Putamen (tissue), 1 donor: ENCODE measurements around the gene STRIT1.
"Not testable (repeated sequence)": the region's sequence is repeated elsewhere in the genome, so short reads cannot be mapped to it uniquely, and the experiment has no call there.

ENCODE experiments used
- DNase-seq: peaks from one replicate; pipeline ENCODE4 v3.0.0-alpha.2; 2016; ENCODE audit warnings: low spot score

Gene STRIT1

DNA sequence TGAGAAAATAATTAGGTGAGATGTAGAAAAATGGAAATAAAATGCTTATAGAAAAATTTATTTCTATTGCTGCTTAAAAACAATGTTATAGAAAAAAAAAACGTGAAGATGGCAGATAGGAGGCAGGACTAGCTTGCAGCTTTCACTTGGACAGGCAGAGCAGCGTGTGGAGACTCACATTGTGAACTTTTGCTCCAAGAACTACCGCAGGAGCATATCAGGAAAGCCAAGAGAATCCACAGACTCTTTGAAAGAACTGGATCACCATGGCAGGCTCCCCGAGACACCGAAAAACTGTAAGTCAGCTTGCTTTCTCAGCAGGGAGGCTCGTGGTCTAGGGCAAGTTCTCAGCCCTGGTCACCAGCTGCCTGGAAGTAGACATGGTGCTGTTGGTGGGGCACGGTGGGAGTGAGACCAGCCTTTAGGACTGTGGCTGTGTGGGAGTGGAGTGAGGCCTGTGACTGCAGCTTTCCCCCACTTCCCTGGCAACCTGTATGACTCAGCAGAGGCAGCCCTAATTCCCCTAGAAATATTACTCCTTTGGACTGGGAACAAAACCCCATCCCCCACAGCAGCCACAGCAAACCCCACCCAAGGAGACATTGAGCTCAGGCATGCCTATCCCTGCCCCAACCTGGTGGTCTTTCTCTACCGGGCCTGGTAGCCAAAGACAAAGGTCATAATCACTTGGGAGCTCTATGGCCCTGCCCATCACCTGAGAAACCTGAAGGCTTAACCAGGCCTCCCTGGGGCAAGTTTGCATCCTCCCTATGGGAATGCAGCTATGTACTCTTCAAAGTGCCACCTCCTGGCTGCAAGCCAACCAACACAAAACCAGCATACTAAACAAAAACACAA lies 22.8 kb downstream of the STRIT1 start:
- no peak for DNase-seq

DNA sequence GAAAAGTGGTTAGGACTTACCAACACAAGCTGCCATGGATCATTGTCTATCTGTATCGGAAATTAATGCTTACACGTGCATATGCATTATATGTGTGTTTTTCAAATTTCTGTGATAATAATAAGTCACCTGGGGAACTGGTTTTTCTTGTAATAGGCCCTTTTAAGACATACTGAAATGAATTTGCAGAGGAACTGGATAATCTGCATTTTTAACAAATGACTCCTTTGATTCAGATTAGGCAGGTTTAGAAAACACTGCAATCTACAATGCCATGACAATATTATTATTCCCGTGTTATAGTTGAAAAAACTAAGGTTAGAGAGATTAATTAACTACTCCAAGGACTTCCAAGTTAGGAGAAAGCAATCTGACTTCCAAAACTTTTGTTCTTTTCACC lies 23.4 kb downstream of the STRIT1 start:
- DNase-seq: no peak

DNA sequence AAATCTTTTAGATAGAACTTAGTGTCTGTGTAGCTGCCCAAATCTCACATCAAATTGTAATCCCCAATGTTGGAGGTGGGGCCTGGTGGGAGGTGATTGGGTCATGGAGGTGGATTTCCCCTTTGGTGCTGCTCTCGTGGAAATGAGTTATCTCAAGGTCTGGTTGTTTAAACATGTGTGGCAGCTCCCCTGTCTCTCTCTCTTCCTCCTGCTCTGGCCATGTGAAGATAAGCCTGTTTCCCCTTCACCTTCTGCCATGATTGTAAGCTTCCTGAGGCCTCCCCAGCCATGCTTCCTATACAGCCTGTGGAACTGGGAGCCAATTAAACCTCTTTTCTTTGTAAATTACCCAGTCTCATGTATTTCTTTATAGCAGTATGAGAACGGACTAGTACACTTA lies 30.6 kb downstream of the STRIT1 start:
- not testable (repeated sequence) for DNase-seq

DNA sequence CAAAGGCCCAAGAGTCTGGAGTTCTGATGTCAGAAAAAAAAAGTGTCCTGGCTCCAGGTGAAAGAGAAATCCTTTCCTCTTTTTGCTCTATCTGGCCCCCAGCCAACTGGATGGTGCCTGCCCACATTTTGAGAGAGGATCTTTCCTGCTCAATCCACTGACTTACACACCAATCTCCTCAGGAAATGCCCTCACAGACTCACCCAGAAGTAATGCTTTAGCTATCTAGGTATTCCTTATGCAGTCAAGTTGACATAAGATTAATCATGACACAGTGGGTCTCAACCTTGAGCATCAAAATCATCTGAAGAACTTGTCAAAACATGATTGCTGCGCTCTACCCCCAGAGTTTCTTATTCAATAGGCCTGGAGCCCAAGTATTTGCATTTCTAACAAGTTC lies 31.2 kb downstream of the STRIT1 start:
- DNase-seq: peak; percentile 17

DNA sequence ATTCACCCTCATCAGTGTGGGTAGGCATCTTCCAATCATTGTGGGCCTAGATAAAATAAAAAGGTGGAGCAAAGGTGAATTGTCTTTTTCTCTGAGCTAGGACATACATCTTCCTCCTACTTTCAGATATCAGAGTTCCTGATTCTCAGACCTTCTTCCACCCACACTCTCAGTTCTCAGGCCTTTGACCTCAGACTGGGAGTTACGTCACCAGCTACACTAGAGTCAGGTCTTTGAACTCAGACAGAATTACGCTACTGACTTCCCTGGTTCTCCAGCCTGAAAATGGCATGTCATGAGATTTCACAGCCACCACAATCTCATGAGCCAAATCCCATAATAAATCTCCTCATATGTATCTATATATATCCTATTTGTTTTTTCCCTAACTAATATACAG lies 39.0 kb downstream of the STRIT1 start:
- DNase-seq: no peak

DNA sequence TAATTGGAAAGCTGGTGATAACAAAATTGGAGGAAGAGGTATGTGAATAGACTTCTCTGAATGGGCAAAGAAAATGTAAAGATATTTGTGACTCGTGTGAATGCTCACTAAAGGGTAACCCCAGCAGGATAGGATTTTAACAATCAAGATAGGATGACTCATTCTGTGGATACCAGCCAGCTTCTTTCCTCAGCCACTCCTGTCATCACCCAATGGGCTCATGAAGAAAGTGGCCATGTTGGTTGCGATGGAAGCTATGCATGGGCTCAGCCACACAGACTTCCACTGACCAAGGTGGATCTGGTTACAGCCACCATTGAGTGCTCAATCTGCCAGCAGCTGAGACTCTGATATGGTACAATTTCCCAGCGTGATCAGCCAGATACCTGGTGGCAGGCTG lies 40.9 kb downstream of the STRIT1 start:
- DNase-seq: no peak

DNA sequence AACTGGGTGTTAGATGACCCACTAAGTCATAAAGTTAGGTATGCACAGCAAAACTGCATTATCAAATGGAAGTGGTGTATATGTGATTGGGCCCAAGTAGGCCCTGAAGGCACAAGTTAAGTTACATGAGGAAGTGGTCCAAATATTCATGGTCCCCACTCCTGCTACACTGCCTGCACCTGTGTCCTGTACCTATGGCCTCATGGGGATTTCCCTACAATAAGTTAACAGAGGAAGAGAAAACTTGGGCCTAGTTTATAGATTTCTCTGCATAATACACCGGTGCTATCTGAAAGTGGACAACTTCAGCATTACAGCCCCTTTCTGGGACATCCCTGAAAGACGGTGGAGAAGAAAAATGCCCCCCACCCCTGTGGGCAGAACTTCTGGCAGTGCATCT lies 41.5 kb downstream of the STRIT1 start:
- no peak for DNase-seq

DNA sequence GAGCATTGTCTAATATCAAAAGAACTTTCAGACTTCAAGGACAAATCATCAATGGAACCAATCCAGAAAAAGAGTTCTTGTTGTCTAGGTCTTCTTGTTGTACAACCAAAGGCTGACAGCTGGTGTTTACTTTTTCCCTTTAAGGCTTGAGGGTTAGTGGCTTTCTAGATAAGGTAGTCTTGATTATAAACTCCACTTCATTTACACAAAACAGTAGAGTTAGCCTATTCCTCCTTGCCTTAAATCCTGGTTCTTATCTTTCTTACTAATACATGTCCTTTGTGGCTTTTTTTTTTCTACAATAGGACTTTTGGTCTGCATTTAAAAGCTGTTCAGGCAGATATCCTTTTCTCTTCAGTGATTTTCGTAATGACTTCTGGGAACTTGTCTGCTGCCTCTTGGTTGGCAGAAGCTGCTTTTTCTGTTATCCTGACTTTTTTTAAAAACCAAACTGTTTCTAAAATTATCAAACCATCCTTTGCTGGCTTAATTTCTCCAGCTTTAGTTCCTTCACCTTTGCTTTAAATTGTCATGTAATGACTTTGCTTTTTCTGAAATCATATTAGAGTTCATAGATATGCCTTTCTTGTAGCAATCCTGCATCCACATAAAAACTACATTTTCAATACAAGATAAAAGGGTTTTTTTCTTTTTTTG lies 44.8 kb downstream of the STRIT1 start:
- DNase-seq: no peak

DNA sequence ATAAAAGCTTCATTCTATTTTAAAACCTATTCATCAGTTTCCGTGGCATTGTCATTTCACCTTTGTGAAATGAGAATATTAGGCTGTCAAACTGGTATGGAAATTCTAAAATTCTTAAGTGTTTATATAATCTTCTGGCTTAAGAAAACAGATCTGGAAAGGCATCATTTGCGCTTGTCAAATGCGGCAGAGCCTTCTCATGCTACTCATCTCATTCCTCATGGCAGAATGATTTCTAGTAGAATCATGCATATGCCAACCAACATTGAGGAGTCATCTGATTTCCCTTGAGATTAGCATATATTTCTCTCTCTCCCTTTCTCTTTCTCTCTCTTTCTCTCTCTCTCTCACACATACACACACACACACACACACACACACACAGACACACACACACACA lies 48.8 kb downstream of the STRIT1 start:
- peak; percentile 60 for DNase-seq

DNA sequence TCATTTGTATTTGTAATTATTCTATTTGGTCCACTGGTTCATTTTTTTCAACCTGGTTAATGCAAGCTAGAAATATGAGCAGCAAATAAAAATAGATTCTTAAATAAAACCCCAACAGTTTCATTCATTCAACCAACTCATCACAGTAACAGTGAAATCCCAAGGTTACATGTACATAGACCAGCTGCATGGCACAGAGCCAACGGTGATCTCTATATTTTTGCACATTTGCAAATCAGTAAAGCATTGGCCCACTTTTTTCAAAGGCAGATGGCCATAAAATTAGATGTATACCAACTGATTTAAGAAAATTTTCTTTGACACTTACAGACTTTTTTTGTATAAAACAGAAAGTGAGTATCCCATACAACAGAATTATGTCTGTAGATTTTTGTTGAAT lies 49.3 kb downstream of the STRIT1 start:
- DNase-seq: no peak

DNA sequence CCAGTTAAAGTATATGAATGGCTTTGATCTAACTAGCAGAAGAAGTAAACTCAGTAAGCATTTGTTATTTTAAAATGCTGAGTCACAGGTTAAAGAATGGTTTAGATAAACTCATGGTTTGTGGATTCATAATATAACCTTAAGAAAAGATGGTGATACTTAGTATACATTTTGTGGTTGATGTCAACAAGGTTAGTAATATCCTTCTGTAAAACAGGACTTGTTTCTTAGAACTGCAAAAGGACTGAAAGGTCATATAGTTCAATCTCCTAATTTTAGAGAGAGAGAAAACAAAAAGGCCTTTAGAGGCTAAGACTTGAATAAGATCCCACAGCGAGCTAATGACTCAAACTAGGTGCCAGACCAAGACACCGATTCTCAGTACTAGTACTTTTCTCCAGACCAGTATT lies 50.0 kb downstream of the STRIT1 start:
- no peak for DNase-seq

DNA sequence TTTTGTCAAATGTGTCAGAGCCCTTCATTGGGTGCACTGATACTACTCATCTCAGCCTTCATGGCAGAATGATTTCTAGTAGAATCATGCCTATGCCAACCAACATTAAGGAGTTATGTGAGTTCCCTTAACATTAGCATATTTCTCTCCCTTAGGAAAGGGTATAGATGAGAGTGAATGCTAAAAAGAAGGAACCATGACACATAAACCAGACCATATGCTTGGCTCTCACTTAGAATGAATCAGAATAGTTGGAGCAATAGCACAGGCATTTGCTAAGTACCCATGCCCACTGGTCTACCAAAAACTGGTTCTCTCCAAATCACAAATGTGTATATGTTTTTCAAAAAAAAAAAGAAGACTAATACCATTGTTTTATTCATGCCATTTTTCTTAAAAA lies 51.1 kb downstream of the STRIT1 start:
- DNase-seq: no peak

DNA sequence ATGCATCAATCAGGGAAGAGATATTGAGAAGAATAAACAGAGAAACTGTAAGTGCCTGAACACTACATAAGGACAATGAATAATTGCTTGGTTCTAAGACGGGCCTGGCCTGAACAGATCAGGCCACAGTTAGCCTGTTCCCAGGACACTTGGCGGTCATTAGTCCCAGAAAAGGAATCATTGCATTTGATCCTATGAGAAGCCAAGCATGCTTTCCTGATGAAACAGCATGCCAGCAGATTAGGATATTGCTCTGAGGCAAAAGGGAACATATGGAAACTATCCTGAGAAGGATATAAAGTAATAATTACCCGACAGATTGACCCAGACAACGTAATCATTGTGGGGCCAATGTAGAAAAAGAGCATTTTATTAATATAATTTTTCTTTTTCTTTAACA lies 51.9 kb downstream of the STRIT1 start:
- no peak for DNase-seq
